DOHH2 (cell line): ENCODE measurements around the gene PSMD14.

Source experiments
- H3F3A ChIP-seq: fragments of 200-600 bp; sonication (generic), shearing (Covaris generic); 2 replicates; pipeline ENCODE4 v1.6.0; 2016; ENCODE audit warnings: antibody characterized with exemption, mild to moderate bottlenecking; ENCODE audit not compliant: control insufficient read depth, insufficient read depth
- H3K27ac ChIP-seq: fragments of 200-600 bp; sonication (generic); 2 replicates; pipeline ENCODE4 v1.5.1; 2014; ENCODE audit warnings: low read depth, mild to moderate bottlenecking, low read length, moderate library complexity
- H3K27me3 ChIP-seq: fragments of 200-600 bp; sonication (generic); 2 replicates; pipeline ENCODE4 v1.6.1; 2014; ENCODE audit warnings: mild to moderate bottlenecking, low read length, mixed read lengths; ENCODE audit not compliant: control insufficient read depth
- H3K36me3 ChIP-seq: fragments of 200-600 bp; sonication (generic); 2 replicates; pipeline ENCODE4 v1.6.1; 2014; ENCODE audit warnings: mild to moderate bottlenecking, low read length, moderate library complexity, mixed read lengths; ENCODE audit not compliant: control insufficient read depth
- H3K4me1 ChIP-seq: fragments of 200-600 bp; sonication (generic); 2 replicates; pipeline ENCODE4 v1.6.1; 2014; ENCODE audit warnings: mild to moderate bottlenecking, low read length, mixed read lengths; ENCODE audit not compliant: control insufficient read depth
- H3K4me2 ChIP-seq: fragments of 200-600 bp; sonication (generic); 2 replicates; pipeline ENCODE4 v1.6.0; 2014; ENCODE audit warnings: mild to moderate bottlenecking, low read length, moderate library complexity
- H3K4me3 ChIP-seq: fragments of 200-600 bp; sonication (generic); 2 replicates; pipeline ENCODE4 v1.5.1; 2014; ENCODE audit warnings: mild to moderate bottlenecking, low read length, mixed read lengths
- H3K79me2 ChIP-seq: fragments of 200-600 bp; sonication (generic); 2 replicates; pipeline ENCODE4 v1.6.1; 2014; ENCODE audit warnings: mild to moderate bottlenecking, low read length, mixed read lengths; ENCODE audit not compliant: control insufficient read depth
- H3K9me2 ChIP-seq: fragments of 200-600 bp; sonication (generic); replicated peaks from 2 replicates; pipeline ENCODE4 v1.6.1; 2014; ENCODE audit warnings: mild to moderate bottlenecking, low read length, mixed read lengths; ENCODE audit not compliant: control insufficient read depth
- H3K9me3 ChIP-seq: fragments of 200-600 bp; sonication (generic); 2 replicates; pipeline ENCODE4 v1.6.1; 2014; ENCODE audit warnings: antibody characterized with exemption, low read length, mixed read lengths; ENCODE audit not compliant: control insufficient read depth, insufficient read depth
- H4K20me1 ChIP-seq: fragments of 200-600 bp; sonication (generic); 2 replicates; pipeline ENCODE4 v1.6.0; 2014; ENCODE audit warnings: low read depth, mild to moderate bottlenecking, antibody characterized with exemption, low read length, moderate library complexity; ENCODE audit not compliant: control insufficient read depth, insufficient read depth
- CTCF ChIP-seq: fragments of 200-600 bp; sonication (generic); IDR thresholded peaks from one replicate; pipeline ENCODE4 v1.5.1; 2014; ENCODE audit warnings: antibody characterized with exemption, mild to moderate bottlenecking, low read depth, low read length; ENCODE audit not compliant: poor library complexity, severe bottlenecking
- EZH2phosphoT487 ChIP-seq: fragments of 200-600 bp; sonication (generic); IDR thresholded peaks from 2 replicates; pipeline ENCODE4 v1.6.1; 2017; ENCODE audit warnings: borderline replicate concordance, mild to moderate bottlenecking, antibody characterized with exemption, low read length, moderate library complexity, mixed read lengths

PSMD14 gene

DNA sequence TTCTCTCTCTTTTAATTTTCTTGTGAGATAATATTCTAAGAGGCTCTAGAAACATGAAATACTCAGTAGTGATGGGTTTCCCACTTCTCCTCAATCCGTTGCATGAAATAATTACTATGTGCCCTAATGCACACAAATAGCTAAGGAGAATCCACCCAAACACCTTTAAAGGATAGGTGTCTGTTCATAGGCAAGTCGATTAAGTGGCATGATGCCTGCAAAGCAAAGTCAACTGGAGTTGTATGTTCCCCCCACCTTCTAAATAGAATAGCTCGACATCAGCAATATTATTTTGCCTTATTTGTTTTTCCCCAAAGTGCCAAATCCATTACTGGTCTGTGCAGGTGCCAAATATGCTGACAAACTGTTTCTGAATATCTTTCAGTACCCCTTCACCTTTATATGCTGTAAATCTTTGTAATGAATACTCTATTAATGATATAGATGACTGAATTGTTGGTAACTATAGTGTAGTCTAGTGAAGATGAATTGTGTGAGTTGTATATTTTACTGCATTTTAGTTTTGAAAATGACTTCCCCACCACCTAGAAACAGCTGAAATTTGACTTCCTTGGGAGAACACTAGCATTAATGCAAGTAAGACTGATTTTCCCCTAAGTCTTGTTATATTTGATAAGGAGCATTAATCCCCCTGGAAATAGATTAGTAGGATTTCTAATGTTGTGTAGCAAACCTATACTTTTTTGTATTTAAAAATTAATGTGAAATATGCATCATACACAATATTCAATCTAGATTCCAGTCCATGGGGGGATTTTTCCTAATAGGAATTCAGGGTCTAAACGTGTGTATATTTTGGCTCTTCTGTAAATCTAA lies 116.9 kb downstream of the PSMD14 start:
- no peaks in the 10 kb centered on the region for H3K9me2 ChIP-seq
- no peaks in the 10 kb centered on the region for H3F3A ChIP-seq
- H3K4me2 ChIP-seq: no peak overlapping the region
- H4K20me1 ChIP-seq: no peaks in the 10 kb centered on the region
- no peak overlapping the region for H3K4me3 ChIP-seq
- no peaks in the 10 kb centered on the region for H3K79me2 ChIP-seq
- no peak overlapping the region for H3K27ac ChIP-seq
- H3K9me3 ChIP-seq: peaks cover 7% of the 10 kb centered on the region; the same call in 1 of the 2 replicates
- H3K27me3 ChIP-seq: peaks cover 3% of the 10 kb centered on the region
- no peaks in the 10 kb centered on the region for H3K4me1 ChIP-seq
- TF ChIP-seq CTCF: no peak
- TF ChIP-seq EZH2phosphoT487: no peak
- H3K36me3 ChIP-seq: no peaks in the 10 kb centered on the region

DNA sequence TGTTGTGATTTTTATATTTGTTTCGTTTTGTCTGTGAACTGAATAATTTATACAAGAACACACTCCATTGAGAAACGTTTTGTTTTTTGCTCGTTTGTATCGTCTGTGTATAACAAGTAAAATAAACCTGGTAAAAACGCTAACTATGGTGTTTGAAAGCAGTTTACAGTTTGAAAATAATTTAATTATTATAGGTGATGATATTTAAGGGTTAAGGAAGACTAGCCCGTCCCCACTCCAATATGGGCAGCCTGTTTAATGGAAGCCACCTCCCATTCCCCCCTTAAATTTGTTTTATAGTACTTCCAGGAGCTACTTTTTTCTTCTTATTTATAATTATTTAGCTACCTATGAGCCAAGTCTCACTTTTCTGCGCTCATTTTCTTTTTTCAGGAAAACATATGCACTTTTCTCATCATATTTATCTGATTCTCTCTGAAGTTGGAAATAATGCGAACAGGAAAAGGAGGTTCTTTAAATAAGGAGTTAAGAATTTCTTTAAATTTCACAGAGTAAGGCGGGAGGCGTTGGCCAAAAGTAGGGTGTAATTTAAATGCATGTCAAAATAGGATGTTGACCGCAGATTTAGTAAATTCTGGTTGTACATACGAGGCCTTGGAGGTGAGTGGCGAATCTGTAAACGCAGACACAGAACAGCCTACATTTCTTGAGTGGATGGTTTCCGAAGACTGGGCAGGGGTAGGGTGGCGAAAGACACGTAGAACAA lies 117.7 kb downstream of the PSMD14 start:
- no peaks in the 10 kb centered on the region for H3K9me2 ChIP-seq
- no peak overlapping the region for H3K4me3 ChIP-seq
- H3K36me3 ChIP-seq: no peaks in the 10 kb centered on the region
- no peaks in the 10 kb centered on the region for H3K79me2 ChIP-seq
- TF ChIP-seq CTCF (no peak), EZH2phosphoT487 (no peak)
- peaks cover 1% of the 10 kb centered on the region; the same call in 1 of the 2 replicates for H3K27me3 ChIP-seq
- H3K27ac ChIP-seq: no peak overlapping the region
- peaks cover 7% of the 10 kb centered on the region; the same call in 1 of the 2 replicates for H3K9me3 ChIP-seq
- no peaks in the 10 kb centered on the region for H3K4me1 ChIP-seq
- no peak overlapping the region for H3K4me2 ChIP-seq
- H4K20me1 ChIP-seq: no peaks in the 10 kb centered on the region
- no peaks in the 10 kb centered on the region for H3F3A ChIP-seq

DNA sequence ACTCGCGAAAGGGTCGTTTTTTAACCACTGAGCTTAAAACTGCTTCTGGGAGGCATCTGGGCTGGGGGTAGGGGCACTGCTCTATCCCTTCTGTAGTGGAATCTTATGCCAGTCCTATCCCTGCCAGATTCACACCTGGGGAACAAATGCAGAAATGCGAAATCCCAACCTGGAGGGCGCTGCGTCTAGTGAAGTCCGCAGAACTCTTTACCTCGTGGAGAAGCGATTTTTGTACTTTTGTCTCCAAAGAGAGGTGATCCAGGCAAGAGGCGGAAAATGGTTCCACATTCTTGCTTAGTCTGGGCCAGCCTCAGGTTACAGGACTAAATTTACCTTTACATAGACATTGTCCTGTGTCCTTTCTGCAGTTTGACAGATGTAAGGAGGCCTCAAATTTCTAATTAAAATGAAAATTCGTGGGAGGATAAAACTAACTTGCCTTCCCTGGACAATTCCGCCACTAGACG lies 118.3 kb downstream of the PSMD14 start:
- no peak overlapping the region for H3K4me2 ChIP-seq
- TF ChIP-seq CTCF (no peak), EZH2phosphoT487 (no peak)
- no peaks in the 10 kb centered on the region for H3K36me3 ChIP-seq
- no peaks in the 10 kb centered on the region for H3K9me2 ChIP-seq
- no peak overlapping the region for H3K4me3 ChIP-seq
- no peaks in the 10 kb centered on the region for H3K79me2 ChIP-seq
- H3K27me3 ChIP-seq: no peaks in the 10 kb centered on the region
- H4K20me1 ChIP-seq: no peaks in the 10 kb centered on the region
- H3K27ac ChIP-seq: no peak overlapping the region
- H3K9me3 ChIP-seq: peaks cover 7% of the 10 kb centered on the region; the same call in 1 of the 2 replicates
- no peaks in the 10 kb centered on the region for H3K4me1 ChIP-seq
- no peaks in the 10 kb centered on the region for H3F3A ChIP-seq
